SU-DHL-6 (cell line): Measurements from ENCODE around the gene CNPY1.

ENCODE experiments used
- CTCF ChIP-seq: fragments of 200-600 bp; sonication (generic); IDR thresholded peaks from one replicate; pipeline ENCODE4 v1.5.1; 2017; ENCODE audit warnings: antibody characterized with exemption, mild to moderate bottlenecking, low read length, moderate library complexity; ENCODE audit not compliant: insufficient read depth, poor library complexity, severe bottlenecking
- EZH2phosphoT487 ChIP-seq: fragments of 200-600 bp; sonication (generic), shearing (Covaris generic); conservative IDR thresholded peaks from 2 replicates; pipeline ENCODE4 v1.6.1; 2018; ENCODE audit warnings: mild to moderate bottlenecking, antibody characterized with exemption, low read length, moderate library complexity, mixed read lengths

- TF ChIP-seq CTCF (no peak), EZH2phosphoT487 (no peak)
Observed at GRCh38 chr7:155524018-155524556, 22.3 kb downstream of the CNPY1 start.
